ENCODE data around the gene CCDC69. TPM values are rescaled to one million over a fixed set of nuclear protein-coding genes. Genes with fewer than 3 reads are reported as not detected.
"Not testable (repeated sequence)": the region's sequence is repeated elsewhere in the genome, so short reads cannot be mapped to it uniquely, and the experiment has no call there.

CCDC69 gene
- 0.41 TPM for total RNA-seq

GRCh38 chr5:151223447-151224264 lies at the start of gene CCDC69:
Gene CCDC69 (minus strand): TSS chr5:151224092. CDS start chr5:151223970, 122 bp downstream.
- FAIRE-seq = no peak
- peak; percentile 64 to 83 for DNase-seq (ENCODE audit: low spot score in 2 of 2)

- FAIRE-seq (no peak), DNase-seq (ENCODE audit: low spot score in 2 of 2) (no peak)
These were observed 47.4 kb upstream of the CCDC69 start for GRCh38 chr5:151271336-151271735.

GRCh38 chr5:151270599-151270998 lies 46.7 kb upstream of the CCDC69 start:
- FAIRE-seq = no peak
- no peak for DNase-seq (ENCODE audit: low spot score in 2 of 2)

GRCh38 chr5:151267491-151268260 lies 43.8 kb upstream of the CCDC69 start:
- DNase-seq (ENCODE audit: low spot score in 2 of 2) (no peak), FAIRE-seq (no peak)

GRCh38 chr5:151264113-151264512 lies 40.2 kb upstream of the CCDC69 start:
- DNase-seq (ENCODE audit: low spot score in 2 of 2) (no peak), FAIRE-seq (no peak)

- FAIRE-seq (no peak), DNase-seq (ENCODE audit: low spot score in 2 of 2) (no peak)
These were observed 38.6 kb upstream of the CCDC69 start for GRCh38 chr5:151262532-151262931.

- no peak for DNase-seq (ENCODE audit: low spot score in 2 of 2)
- FAIRE-seq = no peak
These were observed 36.0 kb upstream of the CCDC69 start for GRCh38 chr5:151259931-151260330.

- no peak for FAIRE-seq
- DNase-seq (ENCODE audit: low spot score in 2 of 2) = no peak
These were observed 34.9 kb upstream of the CCDC69 start for GRCh38 chr5:151258816-151259215.

- DNase-seq (ENCODE audit: low spot score in 2 of 2) (no peak), FAIRE-seq (no peak)
These were observed 34.3 kb upstream of the CCDC69 start for GRCh38 chr5:151258201-151258611.

GRCh38 chr5:151257731-151258181 lies 33.9 kb upstream of the CCDC69 start:
- DNase-seq (ENCODE audit: low spot score in 2 of 2) (no peak), FAIRE-seq (no peak)

GRCh38 chr5:151255621-151256286 lies 31.9 kb upstream of the CCDC69 start:
- FAIRE-seq (no peak), DNase-seq (ENCODE audit: low spot score in 2 of 2) (no peak)

- DNase-seq (ENCODE audit: low spot score in 2 of 2); FAIRE-seq: not testable (repeated sequence)
These were observed 31.1 kb upstream of the CCDC69 start for GRCh38 chr5:151254990-151255389.

GRCh38 chr5:151254556-151254955 lies 30.7 kb upstream of the CCDC69 start:
- FAIRE-seq = no peak
- DNase-seq (ENCODE audit: low spot score in 2 of 2) = no peak

GRCh38 chr5:151253605-151253950 lies 29.7 kb upstream of the CCDC69 start:
- FAIRE-seq = no peak
- no peak for DNase-seq (ENCODE audit: low spot score in 2 of 2)

GRCh38 chr5:151252762-151253604 lies 29.1 kb upstream of the CCDC69 start, which contains the start of gene GM2A:
Gene GM2A (plus strand): TSS chr5:151253185. CDS start chr5:151253217, 32 bp downstream.
- DNase-seq (ENCODE audit: low spot score in 2 of 2) (peak; percentile 92 to 96), FAIRE-seq (peak; percentile 75)

GRCh38 chr5:151251621-151252020 lies 27.7 kb upstream of the CCDC69 start:
- no peak for FAIRE-seq
- no peak for DNase-seq (ENCODE audit: low spot score in 2 of 2)

GRCh38 chr5:151251001-151251551 lies 27.2 kb upstream of the CCDC69 start:
- DNase-seq (ENCODE audit: low spot score in 2 of 2) (no peak), FAIRE-seq (no peak)

GRCh38 chr5:151250346-151251000 lies 26.6 kb upstream of the CCDC69 start:
- no peak for FAIRE-seq

GRCh38 chr5:151249281-151249680 lies 25.4 kb upstream of the CCDC69 start:
- DNase-seq (ENCODE audit: low spot score in 2 of 2) = no peak
- no peak for FAIRE-seq

More at GRCh38 chr5:151250346-151251000, 26.6 kb upstream of the CCDC69 start:
- no peak for DNase-seq (ENCODE audit: low spot score in 2 of 2)
